Fibroblast of pulmonary artery (primary cell): ENCODE data around the gene MAPKAPK2.

Source experiments
- DNase-seq: peaks from one replicate; pipeline ENCODE4 v3.0.0-alpha.2; 2010; ENCODE audit warnings: low read depth
- H3K4me3 ChIP-seq: replicated peaks from 2 replicates; pipeline ENCODE4 v1.5.1; 2011; ENCODE audit warnings: low read depth, mild to moderate bottlenecking, control low read depth, low read length, moderate library complexity
- CTCF ChIP-seq: IDR thresholded peaks from 2 replicates; pipeline ENCODE4 v1.5.1; 2011; ENCODE audit warnings: mild to moderate bottlenecking, control low read depth, low read length, inconsistent platforms; ENCODE audit errors: missing control alignments

Gene MAPKAPK2

GRCh38 chr1:206683313-206683712 is 1.4 kb upstream of the MAPKAPK2 start:
- TF ChIP-seq CTCF, result no peak
- no peak for DNase-seq

GRCh38 chr1:206684003-206684402 is 702 bp upstream of the MAPKAPK2 start:
- TF ChIP-seq CTCF, result no peak
- peak overlapping the region; percentile 62 for H3K4me3 ChIP-seq
- no peak for DNase-seq

More at GRCh38 chr1:206683313-206683712, 1.4 kb upstream of the MAPKAPK2 start:
- H3K4me3 ChIP-seq, result no peak overlapping the region

- TF ChIP-seq CTCF, result no peak
- H3K4me3 ChIP-seq, result peak overlapping the region; percentile 91
- DNase-seq, result no peak
Observed at GRCh38 chr1:206685334-206685768, 646 bp downstream of the MAPKAPK2 start.

GRCh38 chr1:206685769-206686477 is 1.2 kb downstream of the MAPKAPK2 start:
- H3K4me3 ChIP-seq, result peak overlapping the region; percentile 91
- TF ChIP-seq CTCF, result no peak
- peak; percentile 75 for DNase-seq

- H3K4me3 ChIP-seq, result peak overlapping the region; percentile 91
- no peak for DNase-seq
- no peak for TF ChIP-seq CTCF
Observed at GRCh38 chr1:206686478-206687249, 2.0 kb downstream of the MAPKAPK2 start.

GRCh38 chr1:206687251-206687914 is 2.7 kb downstream of the MAPKAPK2 start:
- TF ChIP-seq CTCF, result no peak
- peak overlapping the region; percentile 91 for H3K4me3 ChIP-seq
- DNase-seq, result no peak
